Astrocyte (in vitro differentiated cells and primary cell): ENCODE measurements around the gene MDFIC. TPM values are rescaled to one million over a fixed set of nuclear protein-coding genes. Genes with fewer than 3 reads are reported as not detected.

Experiments
- DNase-seq: peaks from one replicate; pipeline ENCODE4 v3.0.0-alpha.2; 2010; ENCODE audit warnings: low read depth
- FAIRE-seq: peaks from 2 replicates; lab custom pipeline; 2011; peaks lifted over from hg19 to GRCh38; lab: Jason Lieb, UNC
- H2AFZ ChIP-seq: 2 replicates; pipeline ENCODE4 v1.6.0; 2012; ENCODE audit warnings: low read depth, low read length, inconsistent platforms
- H3K27ac ChIP-seq: 2 replicates; pipeline ENCODE4 v1.5.1; 2011; ENCODE audit warnings: low read depth, low read length, inconsistent platforms
- H3K27me3 ChIP-seq: 2 replicates; pipeline ENCODE4 v1.6.0; 2011; ENCODE audit warnings: low read length, inconsistent platforms; ENCODE audit not compliant: insufficient read depth
- H3K36me3 ChIP-seq: 2 replicates; pipeline ENCODE4 v1.5.1; 2011; ENCODE audit warnings: low read length, inconsistent platforms; ENCODE audit not compliant: insufficient read depth
- H3K4me1 ChIP-seq: 2 replicates; pipeline ENCODE4 v1.5.1; 2011; ENCODE audit warnings: low read length, inconsistent platforms; ENCODE audit not compliant: insufficient read depth
- H3K4me2 ChIP-seq: 2 replicates; pipeline ENCODE4 v1.6.0; 2012; ENCODE audit warnings: low read length, inconsistent platforms
- H3K4me3 ChIP-seq: 2 replicates; pipeline ENCODE4 v1.5.1; 2011; ENCODE audit warnings: low read depth, mild to moderate bottlenecking, low read length, inconsistent platforms; ENCODE audit not compliant: insufficient read depth
- H3K79me2 ChIP-seq: 2 replicates; pipeline ENCODE4 v1.6.0; 2012; ENCODE audit warnings: mild to moderate bottlenecking, low read length, inconsistent platforms; ENCODE audit not compliant: insufficient read depth
- H3K9ac ChIP-seq: 2 replicates; pipeline ENCODE4 v1.6.0; 2012; ENCODE audit warnings: mild to moderate bottlenecking, low read length, inconsistent platforms
- H3K9me3 ChIP-seq: 2 replicates; pipeline ENCODE4 v1.5.1; 2012; ENCODE audit warnings: low read depth, mild to moderate bottlenecking, low read length, inconsistent platforms; ENCODE audit not compliant: insufficient read depth
- H4K20me1 ChIP-seq: 2 replicates; pipeline ENCODE4 v1.6.0; 2012; ENCODE audit warnings: low read length, inconsistent platforms; ENCODE audit not compliant: insufficient read depth
- H3K27ac Mint-ChIP-seq: one replicate; pipeline ENCODE4 v1.8.0; 2021; ENCODE audit warnings: mild to moderate bottlenecking, mixed read lengths; ENCODE audit not compliant: unreplicated experiment
- H3K27me3 Mint-ChIP-seq: one replicate; pipeline ENCODE4 v1.8.0; 2021; ENCODE audit warnings: low read depth, mixed read lengths; ENCODE audit not compliant: unreplicated experiment
- H3K36me3 Mint-ChIP-seq: one replicate; pipeline ENCODE4 v1.8.0; 2021; ENCODE audit warnings: low read depth, mixed read lengths; ENCODE audit not compliant: unreplicated experiment
- H3K4me1 Mint-ChIP-seq: one replicate; pipeline ENCODE4 v1.8.0; 2021; ENCODE audit warnings: low read depth, mixed read lengths; ENCODE audit not compliant: unreplicated experiment
- H3K4me3 Mint-ChIP-seq: one replicate; pipeline ENCODE4 v1.8.0; 2021; ENCODE audit warnings: mild to moderate bottlenecking, moderate library complexity, mixed read lengths; ENCODE audit not compliant: unreplicated experiment
- H3K9me3 Mint-ChIP-seq: one replicate; pipeline ENCODE4 v1.8.0; 2021; ENCODE audit warnings: mild to moderate bottlenecking, mixed read lengths; ENCODE audit not compliant: unreplicated experiment
- CTCF ChIP-seq: IDR thresholded peaks from 2 replicates; pipeline ENCODE4 v1.5.1; 2011; ENCODE audit warnings: low read depth, mild to moderate bottlenecking, inconsistent platforms, low read length, moderate library complexity; ENCODE audit not compliant: insufficient read depth
- EZH2 ChIP-seq: IDR thresholded peaks from 2 replicates; pipeline ENCODE4 v1.6.1; 2012; ENCODE audit warnings: mild to moderate bottlenecking, low read length, inconsistent platforms; ENCODE audit not compliant: insufficient read depth
- total RNA-seq: library from RNA; stranded (reverse); gene quantifications from 2 replicates; pipeline ENCODE4 v1.2.1, GENCODE V29; 2021

The MDFIC gene
- total RNA-seq, 1 donor from 2014 or later, result 20.3 TPM

- DNase-seq (no peak), FAIRE-seq (no peak)
- Histone ChIP-seq H4K20me1 (no peaks in the 10 kb centered on the region), H3K4me3 (no peak overlapping the region), H3K4me2 (no peak overlapping the region), H3K9me3 (no peaks in the 10 kb centered on the region), H3K9ac (no peak overlapping the region), H3K36me3 (no peaks in the 10 kb centered on the region), H3K79me2 (no peaks in the 10 kb centered on the region), H3K4me1 (no peaks in the 10 kb centered on the region), H2AFZ (no peak overlapping the region), H3K27me3 (no peaks in the 10 kb centered on the region), H3K27ac (no peak overlapping the region)
- Mint-ChIP-seq H3K27me3 (no peaks in the 10 kb centered on the region), H3K4me1 (no peaks in the 10 kb centered on the region), H3K27ac (no peak overlapping the region), H3K9me3 (no peaks in the 10 kb centered on the region), H3K4me3 (no peak overlapping the region), H3K36me3 (no peaks in the 10 kb centered on the region)
- no peak for TF ChIP-seq EZH2
- TF ChIP-seq CTCF, result no peak
Measured at GRCh38 chr7:115054478-115055065, 132.7 kb downstream of the MDFIC start.

- Mint-ChIP-seq H3K9me3 (no peaks in the 10 kb centered on the region), H3K4me3 (no peak overlapping the region), H3K27ac (no peak overlapping the region), H3K27me3 (no peaks in the 10 kb centered on the region), H3K4me1 (no peaks in the 10 kb centered on the region), H3K36me3 (no peaks in the 10 kb centered on the region)
- no peak overlapping the region for H3K4me2 ChIP-seq
- no peak overlapping the region for H3K27ac ChIP-seq
- H3K9ac ChIP-seq, result no peak overlapping the region
- no peaks in the 10 kb centered on the region for H4K20me1 ChIP-seq
- DNase-seq (no peak), FAIRE-seq (no peak)
- H3K9me3 ChIP-seq, result no peaks in the 10 kb centered on the region
- TF ChIP-seq CTCF, result no peak
- TF ChIP-seq EZH2, result no peak
- no peak overlapping the region for H2AFZ ChIP-seq
- no peak overlapping the region for H3K4me3 ChIP-seq
- no peaks in the 10 kb centered on the region for H3K79me2 ChIP-seq
- no peaks in the 10 kb centered on the region for H3K36me3 ChIP-seq
- no peaks in the 10 kb centered on the region for H3K4me1 ChIP-seq
- no peaks in the 10 kb centered on the region for H3K27me3 ChIP-seq
Measured at GRCh38 chr7:115056019-115056418, 134.1 kb downstream of the MDFIC start.

- H3K27me3 ChIP-seq, result no peaks in the 10 kb centered on the region
- no peaks in the 10 kb centered on the region for H3K4me1 ChIP-seq
- no peaks in the 10 kb centered on the region for H3K4me1 Mint-ChIP-seq
- H3K9ac ChIP-seq, result no peak overlapping the region
- no peak for FAIRE-seq
- H3K36me3 ChIP-seq, result no peaks in the 10 kb centered on the region
- TF ChIP-seq CTCF (no peak), EZH2 (no peak)
- no peak overlapping the region for H3K27ac ChIP-seq
- no peak overlapping the region for H3K27ac Mint-ChIP-seq
- H4K20me1 ChIP-seq, result no peaks in the 10 kb centered on the region
- no peak for DNase-seq
- H3K9me3 Mint-ChIP-seq, result no peaks in the 10 kb centered on the region
- no peak overlapping the region for H3K4me2 ChIP-seq
- H3K36me3 Mint-ChIP-seq, result no peaks in the 10 kb centered on the region
- no peaks in the 10 kb centered on the region for H3K27me3 Mint-ChIP-seq
- H3K79me2 ChIP-seq, result no peaks in the 10 kb centered on the region
- no peak overlapping the region for H2AFZ ChIP-seq
- H3K9me3 ChIP-seq, result no peaks in the 10 kb centered on the region
- no peak overlapping the region for H3K4me3 ChIP-seq
- H3K4me3 Mint-ChIP-seq, result no peak overlapping the region
Measured at GRCh38 chr7:115058726-115059125, 136.8 kb downstream of the MDFIC start.
